Effector CD8-positive, alpha-beta T cell (primary cell): ENCODE results near the gene GPR176.
"Not testable (repeated sequence)": the region's sequence is repeated elsewhere in the genome, so short reads cannot be mapped to it uniquely, and the experiment has no call there.

Source experiments
- DNase-seq: peaks from one replicate; lab custom pipeline; 2025; lab: John Stamatoyannopoulos, UW

The GPR176 gene

DNA sequence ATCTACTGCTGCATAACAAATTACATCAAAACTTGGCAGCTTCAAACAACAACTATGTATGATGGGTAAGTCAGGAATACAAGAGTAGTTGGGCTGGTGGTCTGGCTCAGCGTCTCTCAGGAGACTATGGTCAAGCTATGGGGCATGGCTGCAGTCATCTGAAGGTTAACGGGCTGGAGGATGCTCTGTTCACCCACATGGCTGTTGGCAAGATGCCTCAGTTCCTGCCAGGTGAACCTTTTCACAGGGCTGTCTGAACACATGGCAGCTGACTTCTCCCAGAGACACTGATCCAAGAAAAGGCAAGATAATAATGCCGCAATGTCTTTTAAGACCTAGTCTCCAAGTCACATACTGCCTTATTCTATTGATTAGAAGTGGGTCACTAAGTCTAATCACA lies 63.7 kb downstream of the GPR176 start:
- DNase-seq: no peak

DNA sequence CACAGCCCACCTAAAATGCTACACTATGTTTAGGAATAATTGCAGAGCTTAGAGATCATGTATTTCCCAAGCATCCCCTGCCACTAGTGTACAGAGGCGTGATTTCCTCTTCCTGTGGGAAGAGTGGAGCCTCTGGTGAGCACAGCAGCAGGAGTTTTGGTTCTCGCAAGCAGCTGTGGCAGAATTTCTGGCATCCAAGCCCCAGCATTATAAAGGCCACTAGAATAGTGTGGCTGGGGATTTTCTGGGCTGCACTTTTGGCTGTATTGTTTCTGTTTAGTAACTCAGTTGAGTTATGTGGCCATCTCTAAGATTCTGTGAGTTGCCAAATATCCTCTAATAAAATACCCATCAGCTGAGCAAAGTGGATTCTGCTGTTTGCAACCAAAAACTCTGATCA lies 64.7 kb downstream of the GPR176 start:
- DNase-seq: no peak

- no peak for DNase-seq
Observed at GRCh38 chr15:39854161-39854560, 65.9 kb downstream of the GPR176 start.

GRCh38 chr15:39852250-39852649 lies 67.8 kb downstream of the GPR176 start:
- no peak for DNase-seq

GRCh38 chr15:39851500-39852092 lies 68.5 kb downstream of the GPR176 start:
- DNase-seq: no peak

DNA sequence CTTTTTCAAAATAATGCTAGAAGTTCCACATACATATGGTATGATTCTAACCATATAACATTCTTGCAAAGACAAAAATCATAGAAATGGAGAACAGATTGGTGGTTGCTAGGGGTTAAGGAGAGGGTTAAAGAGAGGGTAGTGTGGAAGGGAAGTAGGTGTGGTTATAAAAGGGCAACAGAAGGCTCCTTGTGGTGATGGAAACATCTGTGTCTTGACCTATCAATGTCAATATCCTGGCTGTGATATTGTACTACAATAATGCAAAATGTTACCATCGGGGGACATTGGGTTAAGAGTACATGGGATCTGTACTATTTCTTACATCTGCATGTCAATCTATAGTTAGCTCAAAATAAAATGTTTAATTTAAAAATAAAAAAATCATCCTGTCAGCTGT lies 69.6 kb downstream of the GPR176 start:
- no peak for DNase-seq

DNA sequence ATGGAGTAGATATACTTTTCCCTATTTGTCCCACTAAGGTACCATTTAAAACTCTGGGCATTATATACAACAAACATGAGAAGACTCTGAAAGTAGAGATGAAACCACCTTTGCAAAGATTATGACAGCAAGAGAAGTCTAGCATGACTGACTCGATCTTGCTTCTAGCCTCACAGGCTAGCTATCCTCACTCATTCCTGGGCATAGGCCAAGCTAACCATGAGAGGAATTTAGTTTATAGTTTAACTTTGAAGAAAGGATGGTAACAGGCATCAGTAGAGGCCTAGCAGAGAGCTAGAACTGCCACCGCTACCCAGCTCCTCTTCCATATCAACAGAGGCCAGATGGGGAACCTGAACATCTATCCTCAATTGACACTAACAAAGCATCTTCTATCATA lies 74.0 kb downstream of the GPR176 start:
- no peak for DNase-seq

DNA sequence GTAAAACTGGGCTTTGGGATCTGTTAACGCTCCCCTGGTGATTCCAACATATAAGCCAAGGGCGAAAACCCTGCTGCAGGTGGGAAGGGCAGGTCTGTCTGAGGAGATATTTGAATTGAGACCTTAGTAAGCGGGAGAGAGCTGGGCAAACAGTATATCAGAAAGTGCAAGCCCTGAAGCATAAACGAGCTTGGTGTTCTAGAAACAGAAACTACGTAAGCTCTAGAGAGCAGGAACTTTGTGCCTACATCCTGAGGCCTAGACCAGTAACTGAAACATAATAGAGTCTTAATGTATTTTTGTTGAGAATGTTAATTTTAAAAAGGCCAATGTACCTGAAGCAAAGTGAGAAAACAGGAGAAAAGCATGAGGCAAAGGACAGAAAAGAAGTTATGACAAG lies 74.5 kb downstream of the GPR176 start:
- DNase-seq: no peak

DNA sequence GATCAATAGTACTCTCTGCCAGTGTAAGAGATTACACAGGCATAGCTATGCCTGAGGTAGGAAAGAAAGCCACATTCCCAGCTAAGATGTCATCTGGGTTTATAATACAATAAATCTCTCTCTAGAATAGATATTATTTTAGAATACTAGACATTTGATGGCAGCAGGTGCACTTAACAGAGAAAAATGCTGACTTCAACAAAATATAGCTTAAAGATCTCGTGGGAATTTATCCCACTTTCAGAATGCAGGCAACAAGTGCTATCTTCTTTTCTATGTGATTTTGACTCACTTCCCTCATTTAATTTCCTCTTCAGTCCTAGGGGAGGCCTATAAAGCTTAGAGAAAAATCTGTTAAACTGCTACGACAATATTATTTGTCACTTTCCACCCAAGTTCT lies 76.5 kb downstream of the GPR176 start:
- no peak for DNase-seq

DNA sequence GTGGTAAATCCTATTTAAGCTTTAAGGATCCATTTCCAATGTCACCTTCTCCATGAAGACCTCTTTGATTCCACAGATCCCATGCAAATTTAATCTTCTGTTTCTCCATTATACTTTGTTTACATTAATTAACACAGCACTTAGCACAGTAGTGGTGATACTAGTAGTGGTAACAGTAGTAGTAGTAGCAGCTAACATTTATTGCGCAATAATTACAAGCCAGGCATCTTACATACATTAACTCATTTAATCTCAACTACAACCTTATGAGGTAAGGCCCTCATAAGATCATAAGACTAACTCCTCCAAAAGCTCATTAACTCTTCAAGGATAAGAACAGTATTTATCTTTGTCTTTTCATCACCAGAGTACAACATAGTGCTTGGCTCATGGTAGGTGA lies 82.6 kb downstream of the GPR176 start:
- DNase-seq: no peak

GRCh38 chr15:39835550-39835949 lies 84.5 kb downstream of the GPR176 start:
- no peak for DNase-seq

GRCh38 chr15:39834256-39834655 lies 85.8 kb downstream of the GPR176 start:
- DNase-seq: no peak

GRCh38 chr15:39833515-39833981 lies 86.5 kb downstream of the GPR176 start:
- DNase-seq: no peak

- no peak for DNase-seq
Observed at GRCh38 chr15:39830166-39830565, 89.9 kb downstream of the GPR176 start.

DNA sequence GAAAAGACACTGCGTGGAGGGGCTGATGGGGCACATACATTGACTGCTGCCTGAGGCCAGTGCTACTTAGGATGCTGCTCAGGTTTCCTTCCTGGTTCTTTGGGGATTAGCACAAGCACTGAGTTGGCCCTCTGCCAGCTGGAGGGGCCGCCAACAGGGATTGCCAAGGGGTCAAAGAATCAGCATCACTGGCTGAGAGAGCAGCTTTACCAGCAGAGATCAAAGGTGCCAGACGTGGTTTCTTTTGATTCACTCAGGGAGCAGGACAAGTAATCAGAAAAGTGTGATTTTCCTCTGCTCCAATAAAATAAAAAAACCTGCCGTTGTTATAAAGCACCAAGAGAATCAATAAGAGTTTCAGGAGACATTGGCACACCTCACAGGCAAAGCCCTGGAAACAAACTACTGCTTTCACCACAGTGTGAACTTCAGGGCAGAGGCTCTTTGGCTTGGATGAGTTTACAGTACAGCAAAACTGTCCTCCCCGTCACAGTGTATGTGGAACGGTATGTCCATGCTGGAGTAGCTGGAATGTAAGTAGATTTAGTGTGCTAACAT lies 91.6 kb downstream of the GPR176 start:
- DNase-seq: no peak

- DNase-seq: no peak
Observed at GRCh38 chr15:39826975-39827374, 93.1 kb downstream of the GPR176 start.

DNA sequence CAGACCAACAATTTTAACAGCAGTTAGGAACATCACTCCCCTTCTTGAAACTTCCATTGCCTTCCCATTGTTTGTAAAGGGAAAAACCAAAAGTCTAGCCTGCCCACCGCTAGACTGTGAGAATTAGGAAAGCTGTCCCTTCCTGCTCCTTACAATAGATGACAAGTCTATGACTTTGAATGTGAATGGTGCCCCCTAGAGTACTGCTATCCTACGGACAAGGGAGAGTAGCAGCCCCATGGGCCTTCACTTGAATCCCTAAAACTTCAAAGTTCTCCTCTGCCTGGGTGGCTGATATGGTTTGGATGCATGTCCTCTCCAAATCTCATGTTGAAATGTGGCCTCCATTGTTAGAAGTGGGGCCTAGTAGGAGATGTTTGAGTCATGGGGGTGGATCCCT lies 96.4 kb downstream of the GPR176 start:
- no peak for DNase-seq

DNA sequence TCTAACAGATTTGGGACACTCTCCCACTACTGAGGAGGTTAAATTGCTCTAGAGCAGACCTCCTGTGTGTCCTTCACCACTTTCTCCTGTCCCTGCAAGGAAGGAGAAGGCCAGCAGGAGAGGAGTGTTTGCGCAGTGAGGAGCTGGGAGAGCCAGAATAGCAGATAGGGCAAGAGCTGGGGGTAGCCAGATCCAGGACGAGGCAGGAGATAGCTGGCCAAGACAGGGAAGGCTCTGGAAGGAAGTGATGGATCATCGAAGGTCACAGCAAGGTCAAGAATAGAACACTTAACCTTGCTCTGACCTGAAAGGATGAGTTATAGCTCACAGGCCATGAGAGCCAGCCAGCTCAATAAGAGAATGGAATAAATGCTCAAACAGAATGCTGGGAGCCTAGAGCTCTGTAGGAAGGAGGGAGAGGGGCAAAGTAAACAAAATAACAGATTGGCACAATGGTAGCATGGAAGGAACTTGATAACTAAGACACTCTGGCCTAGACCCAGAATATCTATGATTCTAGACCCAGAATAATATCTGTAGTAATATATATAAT lies 99.9 kb downstream of the GPR176 start:
- no peak for DNase-seq

DNA sequence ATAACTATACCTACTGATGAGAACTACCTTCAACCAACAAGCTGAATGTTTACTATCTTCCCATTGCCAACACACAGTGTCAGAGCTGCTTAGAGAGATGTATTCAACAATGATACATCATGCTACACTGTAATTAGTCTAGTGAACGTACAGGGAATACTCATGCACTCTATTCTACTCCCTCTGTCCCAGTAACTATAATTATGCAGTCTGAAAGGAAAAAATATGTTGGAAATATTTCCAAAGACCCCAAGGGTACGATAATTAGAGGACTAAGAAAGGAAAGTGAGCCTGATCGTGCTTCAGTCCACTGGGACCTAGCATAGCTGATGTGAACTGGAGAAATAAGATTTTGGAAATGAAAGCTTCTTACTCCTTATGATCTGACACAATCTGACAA lies 100.5 kb downstream of the GPR176 start:
- DNase-seq: no peak

DNA sequence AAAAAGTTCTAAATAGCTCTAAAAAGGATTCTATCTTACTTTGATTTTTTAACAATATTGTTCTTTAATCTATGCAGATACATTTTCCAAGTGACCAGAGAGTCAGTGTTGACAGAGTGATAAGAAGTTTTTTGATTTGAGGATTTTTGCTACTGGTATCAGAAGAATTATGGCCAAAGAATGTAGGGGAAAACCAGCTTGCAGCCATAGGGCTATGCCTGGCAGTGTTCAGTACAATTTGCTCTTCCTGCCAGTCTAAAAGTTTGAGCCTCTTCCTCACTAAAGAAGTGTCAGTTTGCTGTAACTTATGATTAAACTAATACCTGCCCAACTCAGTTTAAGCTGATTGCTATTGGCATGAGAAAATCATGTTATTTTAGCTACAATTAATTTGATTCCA lies 102.2 kb downstream of the GPR176 start:
- DNase-seq: no peak

- no peak for DNase-seq
Observed at GRCh38 chr15:39814489-39814888, 105.6 kb downstream of the GPR176 start.

GRCh38 chr15:39812651-39813050 lies 107.4 kb downstream of the GPR176 start:
- DNase-seq: not testable (repeated sequence)

DNA sequence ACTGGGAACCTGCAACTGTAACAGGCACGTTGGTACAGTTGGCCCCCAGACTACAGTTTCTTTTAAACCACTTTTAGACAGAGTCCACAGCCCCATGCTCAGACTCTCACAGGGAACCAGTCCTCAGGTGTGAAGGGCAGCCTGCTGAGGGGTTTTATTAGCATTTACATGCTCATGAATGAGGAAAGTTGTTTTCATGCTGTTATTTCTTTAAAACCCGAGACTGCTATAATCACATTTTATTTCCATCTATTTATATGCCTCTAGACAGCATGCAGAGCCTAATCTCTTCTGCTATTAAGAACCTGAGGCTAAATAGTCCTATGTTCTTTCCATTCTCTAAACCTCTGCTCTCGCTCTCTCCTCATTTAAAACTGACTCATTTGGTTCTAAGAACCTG lies 111.2 kb downstream of the GPR176 start:
- DNase-seq: no peak

DNA sequence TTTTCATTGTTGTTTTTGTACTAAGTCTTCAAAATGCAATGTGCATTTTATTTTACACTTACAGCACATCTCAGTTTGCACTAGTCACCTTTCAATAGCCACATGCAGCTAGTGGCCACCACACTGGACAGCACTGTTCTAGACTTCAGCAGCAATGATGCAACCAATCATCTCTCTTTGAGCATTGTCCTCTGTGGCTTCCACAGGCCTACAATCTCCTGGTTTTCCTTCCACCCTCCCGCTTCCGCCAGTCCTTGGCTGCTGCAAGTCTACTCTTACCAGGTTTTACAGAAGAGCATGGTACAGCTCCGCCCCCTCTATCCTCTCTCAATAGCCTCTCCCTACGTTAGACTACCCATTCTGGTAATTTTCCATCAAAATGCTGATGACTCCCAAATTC lies 112.3 kb downstream of the GPR176 start:
- DNase-seq: no peak
